TTC549 (cell line): Measurements from ENCODE around the gene ARHGEF10L.

Source experiments
- FAIRE-seq: peaks from 2 replicates; lab custom pipeline; 2012; peaks lifted over from hg19 to GRCh38; lab: Jason Lieb, UNC

Gene ARHGEF10L

DNA sequence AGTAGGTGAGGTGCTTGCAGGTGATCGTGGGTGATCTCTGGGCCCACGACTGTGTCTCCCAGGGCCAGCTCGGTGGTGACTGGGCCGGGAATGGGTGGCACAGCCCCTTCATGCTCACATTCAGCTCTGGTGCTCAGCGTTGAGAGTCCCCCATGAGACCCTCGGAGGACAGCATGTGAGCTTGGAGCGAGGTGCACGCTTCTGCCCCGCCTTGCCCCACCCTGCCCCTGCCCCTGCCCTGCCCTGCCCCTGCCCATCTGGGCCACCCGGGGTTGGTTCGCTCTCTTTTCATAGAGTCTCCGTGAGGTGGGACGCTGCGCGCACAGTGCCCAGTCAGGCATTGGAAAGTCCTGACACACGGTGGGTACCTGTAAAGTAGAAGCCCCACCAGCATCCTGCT is 140.4 kb downstream of the ARHGEF10L start:
- no peak for FAIRE-seq

DNA sequence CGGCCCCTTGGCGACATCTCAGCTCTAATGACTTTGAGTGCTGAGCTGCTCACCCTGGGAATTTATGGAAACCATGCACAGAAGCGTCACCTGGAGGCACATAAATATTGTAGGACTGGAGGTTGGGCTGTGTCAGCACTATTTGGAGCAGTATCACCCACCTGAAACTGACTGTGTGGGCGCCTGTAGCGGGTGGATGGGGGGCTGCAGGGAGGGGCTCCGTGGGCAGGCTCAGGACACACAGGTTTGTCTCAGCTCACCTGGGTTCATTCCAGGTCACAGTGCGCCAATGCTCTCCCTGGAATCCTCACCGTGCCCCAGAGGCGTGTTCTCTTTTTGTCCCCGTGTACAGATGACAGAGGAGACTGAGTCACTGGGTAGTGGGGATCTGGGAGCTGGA is 140.8 kb downstream of the ARHGEF10L start:
- no peak for FAIRE-seq

DNA sequence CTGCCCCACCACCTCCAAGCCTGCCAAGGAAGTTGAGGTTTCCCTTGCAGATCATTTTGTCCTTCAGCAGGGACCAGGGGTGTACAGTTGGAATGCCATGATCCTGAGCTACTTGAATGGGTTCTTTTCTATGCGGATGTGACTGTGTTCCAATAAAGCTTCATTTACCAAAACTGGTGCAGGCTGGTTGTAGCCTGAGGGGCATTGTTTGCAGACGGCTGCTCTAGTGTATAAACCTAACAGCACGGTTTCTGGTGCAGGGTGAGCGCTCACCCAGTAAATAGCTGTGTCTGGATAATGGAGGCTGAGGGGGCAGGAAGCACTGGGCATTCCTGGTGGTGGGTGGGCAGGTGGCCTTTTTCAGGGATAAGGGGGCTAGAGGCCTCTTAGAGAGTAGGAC is 142.9 kb downstream of the ARHGEF10L start:
- no peak for FAIRE-seq

DNA sequence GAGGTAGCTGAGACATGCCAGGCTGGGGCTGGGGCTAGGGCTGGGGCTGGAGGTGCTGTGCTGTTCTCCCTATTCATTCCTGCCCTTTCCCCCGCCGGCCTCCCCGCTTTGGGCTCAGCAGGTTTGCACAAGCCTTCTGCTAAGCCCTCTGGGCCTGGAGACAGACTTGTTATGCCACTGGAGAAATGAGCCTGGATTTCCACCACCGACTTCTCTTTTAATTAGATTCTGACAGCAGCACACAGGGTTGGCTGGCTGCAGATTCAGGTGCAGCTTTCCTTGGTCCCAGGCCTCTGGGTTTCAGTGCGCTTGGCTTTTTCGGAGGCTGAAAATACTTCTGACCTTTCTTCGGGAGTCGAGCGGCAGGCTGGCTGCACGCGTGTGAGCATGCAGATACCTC is 144.1 kb downstream of the ARHGEF10L start:
- no peak for FAIRE-seq

DNA sequence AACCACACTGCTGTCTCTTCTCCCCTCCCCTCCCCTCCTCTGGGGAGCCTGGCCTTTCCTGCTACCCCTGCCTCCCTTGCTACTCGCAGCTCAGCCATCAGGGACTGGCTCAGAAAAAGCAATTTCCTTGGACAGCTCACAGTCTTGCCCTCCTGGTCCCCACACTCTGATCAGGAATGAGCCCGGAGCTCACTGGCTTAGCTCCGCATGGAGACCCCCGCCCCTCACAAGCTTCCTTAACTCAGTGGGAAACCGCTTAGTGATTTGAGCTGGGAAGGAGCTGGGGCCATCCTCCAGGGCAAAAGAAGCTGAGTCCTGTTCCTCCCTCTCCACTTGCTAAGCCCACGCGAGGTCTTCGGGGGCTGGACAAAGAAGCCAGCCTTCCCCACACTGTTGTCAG is 145.3 kb downstream of the ARHGEF10L start:
- no peak for FAIRE-seq

DNA sequence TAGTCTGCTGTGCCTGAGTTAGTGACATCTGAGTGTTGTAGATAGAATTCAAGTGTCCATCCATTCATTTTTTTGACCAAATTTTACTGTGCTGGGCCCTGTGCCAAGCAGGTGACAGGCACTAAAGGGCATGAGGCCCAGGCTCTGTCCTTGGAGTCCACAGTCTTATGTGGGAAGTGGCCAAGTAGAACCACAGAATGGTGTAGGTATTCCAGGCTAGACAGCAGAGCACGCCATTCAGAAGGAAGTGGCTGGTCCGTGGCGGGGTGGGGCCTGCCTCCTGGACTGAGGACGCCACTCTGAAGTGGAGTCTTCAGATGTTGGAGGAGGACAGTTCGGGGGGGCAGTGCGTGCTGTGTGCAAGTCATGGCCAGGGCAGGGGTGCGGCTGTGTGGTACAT is 146.8 kb downstream of the ARHGEF10L start:
- no peak for FAIRE-seq

DNA sequence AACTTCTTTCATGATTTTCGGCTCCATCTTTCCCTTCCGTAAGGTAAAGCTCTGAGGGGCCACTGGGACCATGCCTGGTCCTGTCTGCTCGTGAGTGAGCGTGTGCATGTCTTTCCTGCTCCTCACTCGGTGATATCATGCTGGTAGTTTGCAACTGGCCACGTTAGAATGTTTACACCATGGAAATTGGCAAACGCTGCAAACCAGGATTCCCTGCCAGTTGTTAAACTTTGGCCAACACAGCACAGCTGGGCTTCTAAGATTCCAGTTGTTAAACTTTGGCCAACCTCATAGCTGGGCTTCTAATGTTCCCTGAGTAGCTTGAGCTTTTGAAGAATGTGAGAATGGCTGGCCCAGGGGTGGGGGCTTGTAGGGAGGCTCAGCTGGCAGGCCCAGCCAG is 147.6 kb downstream of the ARHGEF10L start:
- FAIRE-seq: no peak

DNA sequence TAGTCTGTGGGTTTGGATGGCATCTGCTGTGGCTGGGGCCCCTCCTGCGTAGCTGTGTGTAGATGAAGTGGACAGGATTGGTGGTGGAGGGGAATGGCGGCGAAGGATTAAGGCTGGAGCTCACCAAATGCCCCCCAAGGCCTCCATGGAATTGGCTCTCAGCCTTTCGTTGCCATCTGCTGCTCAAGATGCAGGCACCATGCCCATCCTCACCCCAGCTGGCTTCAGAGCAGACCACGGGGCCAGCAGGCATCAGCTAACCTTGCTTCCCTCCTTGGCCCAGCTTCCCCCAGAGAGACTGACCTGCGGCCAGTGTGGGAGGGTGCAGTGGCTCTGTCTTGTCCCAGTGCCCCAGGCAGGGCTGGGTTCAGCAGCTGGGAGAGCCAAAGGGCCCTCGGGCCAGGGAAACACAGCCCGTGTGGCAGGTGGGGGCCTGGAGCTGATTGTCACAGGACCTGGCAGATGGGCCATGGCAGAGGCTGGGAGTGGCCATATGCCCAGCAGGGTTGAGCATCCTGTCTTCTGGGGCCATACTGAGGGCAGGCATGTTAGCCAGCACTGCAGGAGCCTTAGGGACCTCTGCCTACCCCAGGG is 148.8 kb downstream of the ARHGEF10L start:
- no peak for FAIRE-seq

DNA sequence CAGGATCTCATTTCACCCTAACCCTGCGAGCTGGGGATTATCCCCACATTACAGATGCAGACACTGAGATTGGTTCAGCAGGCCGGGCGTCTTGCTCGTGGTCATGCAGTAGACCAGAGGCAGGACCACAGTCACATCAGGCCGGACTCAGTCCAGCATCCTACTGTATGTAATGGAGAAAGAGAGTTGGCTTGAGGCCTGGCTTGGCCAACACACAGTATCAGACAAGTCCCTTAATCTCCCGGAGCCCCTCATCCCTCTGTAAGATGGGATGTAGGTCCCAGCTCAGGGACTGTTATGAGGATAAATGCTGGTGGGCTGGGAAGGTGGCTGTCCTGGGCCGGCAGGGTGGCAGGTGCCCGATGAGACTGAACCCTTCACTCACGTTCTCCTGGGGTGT is 149.5 kb downstream of the ARHGEF10L start:
- no peak for FAIRE-seq

DNA sequence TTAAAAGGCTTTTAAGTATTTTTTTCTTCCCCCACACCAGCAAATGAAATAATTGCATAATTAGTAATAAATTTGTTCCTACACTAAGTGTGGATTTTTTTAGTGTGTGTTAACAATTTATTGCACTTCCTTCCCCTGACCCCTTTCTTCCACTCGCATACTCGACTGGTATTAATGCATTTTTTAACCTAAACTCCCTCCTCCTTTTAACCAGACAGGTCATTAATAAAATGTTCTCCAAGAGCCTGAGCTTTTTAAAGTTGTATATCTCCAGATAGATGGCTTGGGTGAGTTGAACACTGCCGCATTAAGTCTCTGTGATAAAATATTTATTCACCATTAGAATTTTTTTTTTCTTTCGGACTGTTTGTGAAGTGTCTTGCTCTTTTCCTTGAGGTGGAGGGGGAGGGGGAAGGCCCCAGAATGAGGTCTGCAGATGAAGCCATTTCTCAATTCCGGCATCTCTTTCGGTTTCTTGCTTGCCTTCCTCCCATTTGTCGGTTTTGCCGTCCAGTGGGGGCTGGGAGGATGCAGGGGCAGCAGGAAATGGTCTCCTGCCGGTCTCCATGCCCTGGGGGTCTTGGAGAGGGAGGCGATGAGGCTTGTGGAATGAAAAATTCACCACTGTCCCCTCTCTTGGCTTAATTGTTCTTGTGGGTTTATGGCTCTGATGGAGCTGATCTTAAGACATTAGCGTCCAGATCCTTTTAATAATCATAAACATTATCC is 151.6 kb downstream of the ARHGEF10L start:
- no peak for FAIRE-seq

DNA sequence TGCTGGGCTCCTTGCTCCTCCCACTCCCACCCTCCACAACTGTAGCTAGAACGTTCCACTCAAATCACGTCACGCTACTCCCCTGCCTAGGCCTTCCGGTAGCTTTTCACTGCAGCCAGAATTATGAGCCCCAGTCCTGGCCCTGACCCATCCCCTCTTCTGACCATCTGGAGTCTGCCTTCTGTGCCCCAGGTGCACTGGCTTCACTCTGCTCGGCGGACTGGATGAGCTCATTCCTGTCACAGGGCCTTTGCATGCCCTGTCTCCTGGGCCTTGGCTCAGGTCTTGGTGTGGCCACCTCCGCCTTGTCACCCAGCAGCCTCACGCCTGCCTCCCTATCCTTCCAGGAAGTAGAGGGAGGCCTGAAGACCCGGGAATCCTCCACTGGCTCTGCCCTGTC is 153.1 kb downstream of the ARHGEF10L start:
- FAIRE-seq: no peak

DNA sequence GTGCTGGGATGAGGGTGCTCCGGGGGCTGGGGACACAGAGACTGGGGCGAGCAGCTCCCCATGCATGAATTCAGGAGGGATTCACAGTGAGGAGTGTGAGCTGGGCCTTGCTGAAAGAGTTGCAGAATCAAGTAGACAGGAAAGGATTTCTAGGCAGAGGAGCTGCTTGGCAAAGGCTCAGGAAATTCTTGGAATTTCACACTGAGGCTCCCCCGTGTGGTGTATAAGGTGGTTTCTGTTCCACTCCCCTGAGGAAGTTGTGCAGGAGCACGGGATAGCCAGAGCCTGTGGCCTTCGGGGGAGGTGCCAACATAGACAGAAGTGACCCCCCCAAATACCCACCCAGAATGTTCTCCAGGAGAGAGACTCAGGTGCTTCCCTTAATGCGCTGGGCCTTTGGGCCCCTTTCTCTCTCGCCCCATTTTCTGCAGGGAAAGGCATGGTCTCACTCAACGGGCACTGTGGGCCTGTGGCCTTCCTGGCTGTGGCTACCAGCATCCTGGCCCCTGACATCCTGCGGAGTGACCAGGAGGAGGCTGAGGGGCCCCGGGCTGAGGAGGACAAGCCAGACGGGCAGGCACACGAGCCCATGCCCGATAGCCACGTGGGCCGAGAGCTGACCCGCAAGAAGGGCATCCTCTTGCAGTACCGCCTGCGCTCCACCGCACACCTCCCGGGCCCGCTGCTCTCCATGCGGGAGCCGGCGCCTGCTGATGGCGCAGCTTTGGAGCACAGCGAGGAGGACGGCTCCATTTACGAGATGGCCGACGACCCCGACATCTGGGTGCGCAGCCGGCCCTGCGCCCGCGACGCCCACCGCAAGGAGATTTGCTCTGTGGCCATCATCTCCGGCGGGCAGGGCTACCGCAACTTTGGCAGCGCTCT is 157.2 kb downstream of the ARHGEF10L start:
- no peak for FAIRE-seq

DNA sequence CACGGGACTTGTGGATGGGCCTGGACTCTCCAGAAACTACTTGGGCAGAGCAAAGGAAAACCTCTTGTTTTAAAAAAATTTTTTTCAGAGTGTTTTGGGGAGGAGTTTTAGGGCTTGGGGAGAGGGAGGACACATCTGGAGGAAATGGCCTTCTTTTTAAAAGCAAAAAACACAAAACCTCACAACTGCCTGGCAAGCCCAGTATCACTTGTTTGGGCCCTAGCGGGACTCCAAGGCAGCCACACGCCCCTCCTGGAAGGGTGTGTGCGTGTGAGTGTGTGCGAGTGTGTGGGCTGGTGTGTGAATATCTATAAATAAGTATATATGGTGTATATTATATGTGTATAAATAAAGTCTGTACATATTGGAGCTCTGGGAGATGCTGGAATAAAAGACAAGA is 158.0 kb downstream of the ARHGEF10L start:
- no peak for FAIRE-seq

DNA sequence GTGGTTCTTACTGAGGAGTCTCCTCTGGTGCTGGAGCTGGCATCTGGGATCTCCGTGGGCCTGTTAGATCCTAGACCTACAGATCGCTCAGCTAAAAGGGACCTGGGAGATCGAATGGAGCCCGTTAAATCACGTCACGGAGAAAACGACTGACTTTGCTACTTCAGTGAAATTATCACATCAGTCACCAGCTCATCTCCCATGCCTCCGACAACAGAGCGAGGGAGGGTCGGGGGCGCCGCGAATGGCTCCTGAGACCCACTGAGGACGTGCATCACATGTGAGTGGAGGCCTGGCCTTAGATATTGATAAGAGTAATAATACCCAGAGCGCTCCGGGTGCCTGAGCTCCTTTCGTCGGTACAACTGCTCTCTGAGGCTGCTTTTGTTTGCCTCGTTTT is 160.1 kb downstream of the ARHGEF10L start:
- no peak for FAIRE-seq

DNA sequence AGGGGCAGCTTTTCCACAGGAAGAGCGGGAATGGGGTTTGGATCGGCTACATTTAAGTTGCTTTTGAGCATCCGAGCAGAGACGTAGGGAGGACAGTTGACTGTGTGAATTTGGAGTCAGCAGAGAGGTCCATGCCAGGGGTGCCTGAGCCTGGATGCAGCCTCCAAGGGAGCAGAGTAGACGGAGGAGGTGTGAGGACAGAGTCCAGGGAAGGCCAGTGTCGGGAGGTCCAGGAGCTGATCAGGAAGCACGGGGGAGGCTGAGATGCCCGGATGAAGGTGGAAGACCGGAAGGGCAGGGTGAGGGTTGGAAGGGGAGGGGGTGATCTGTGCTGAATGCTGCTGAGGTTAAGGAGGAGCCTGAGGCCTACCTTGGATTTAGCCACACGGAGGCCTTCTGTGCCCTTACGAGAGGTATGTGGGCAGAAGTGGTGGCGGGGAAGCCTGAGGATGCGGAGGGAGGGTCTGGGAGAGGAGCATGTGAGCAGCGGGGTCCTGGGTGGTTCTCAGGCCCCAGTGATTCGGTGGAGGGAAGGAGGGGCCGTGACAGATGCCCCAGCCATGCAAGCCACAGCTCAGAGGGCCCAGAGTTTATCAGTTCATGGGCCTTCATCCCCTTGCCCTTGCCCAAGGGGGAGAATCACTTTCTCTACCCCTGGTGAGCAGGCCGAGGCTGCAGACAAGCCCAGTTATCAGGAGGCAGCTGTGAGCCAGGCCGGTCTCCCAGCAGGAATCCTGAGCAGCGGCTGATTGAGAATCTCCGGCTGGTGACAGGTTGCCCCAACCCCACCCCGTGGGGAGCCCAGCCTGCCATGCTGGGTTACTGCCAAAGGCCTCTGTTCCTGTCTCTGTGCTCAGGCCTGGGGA is 161.7 kb downstream of the ARHGEF10L start:
- FAIRE-seq: no peak

DNA sequence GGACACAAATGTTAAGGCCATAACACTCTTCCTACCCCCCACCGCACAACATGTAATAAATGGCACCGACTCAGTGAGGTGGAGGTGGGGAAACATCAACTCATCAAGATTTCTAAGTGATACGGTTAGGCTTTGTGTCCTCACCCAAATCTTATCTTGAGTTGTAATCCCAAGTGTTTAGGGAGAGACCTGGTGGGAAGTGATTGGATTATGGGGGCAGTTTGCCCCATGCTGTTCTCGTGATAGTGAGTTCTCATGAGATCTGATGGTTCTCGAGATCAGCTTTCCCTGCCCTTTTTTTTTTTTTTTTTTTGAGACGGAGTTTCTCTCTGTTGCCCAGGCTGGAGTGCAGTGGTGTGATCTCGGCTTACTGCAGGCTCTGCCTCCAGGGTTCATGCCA is 164.7 kb downstream of the ARHGEF10L start:
- FAIRE-seq: no peak

DNA sequence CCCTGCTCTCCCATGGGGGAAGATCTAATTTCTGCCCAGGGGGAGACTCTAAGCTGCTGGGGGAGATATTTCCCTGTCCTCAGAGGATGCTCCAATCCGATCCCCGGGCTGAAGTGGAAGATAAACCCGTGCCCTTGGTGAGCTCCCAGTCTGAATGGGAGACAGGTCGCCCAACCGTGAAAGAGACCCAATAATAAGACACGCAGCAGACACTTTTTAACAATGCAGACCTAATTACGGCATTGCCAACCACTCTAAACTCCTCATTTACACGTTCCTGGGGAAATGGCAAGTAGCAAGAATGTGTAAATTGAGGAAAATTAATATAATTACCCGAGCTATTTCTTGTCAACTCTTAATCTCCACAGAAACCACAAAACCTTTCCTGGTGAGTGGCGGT is 166.9 kb downstream of the ARHGEF10L start:
- FAIRE-seq: no peak

DNA sequence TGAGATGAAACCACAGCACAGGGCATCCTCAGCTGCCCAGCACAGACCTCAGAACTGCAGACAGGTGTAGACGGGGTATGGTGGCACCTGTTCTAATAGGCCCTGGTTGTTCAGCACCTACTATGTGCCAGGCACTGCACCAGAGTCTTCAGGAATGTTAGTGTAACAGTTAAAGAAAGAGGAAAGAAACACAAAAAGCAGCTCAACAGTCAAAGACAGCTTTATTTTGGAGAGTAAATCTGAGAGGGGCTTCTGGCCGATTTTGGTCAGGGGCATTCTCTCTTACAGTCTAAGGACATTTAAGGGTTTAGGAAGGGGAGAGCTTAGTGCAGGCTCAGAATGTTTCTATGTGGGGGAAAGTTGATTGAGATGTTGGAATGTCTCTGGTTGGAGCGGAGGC is 170.5 kb downstream of the ARHGEF10L start:
- no peak for FAIRE-seq

DNA sequence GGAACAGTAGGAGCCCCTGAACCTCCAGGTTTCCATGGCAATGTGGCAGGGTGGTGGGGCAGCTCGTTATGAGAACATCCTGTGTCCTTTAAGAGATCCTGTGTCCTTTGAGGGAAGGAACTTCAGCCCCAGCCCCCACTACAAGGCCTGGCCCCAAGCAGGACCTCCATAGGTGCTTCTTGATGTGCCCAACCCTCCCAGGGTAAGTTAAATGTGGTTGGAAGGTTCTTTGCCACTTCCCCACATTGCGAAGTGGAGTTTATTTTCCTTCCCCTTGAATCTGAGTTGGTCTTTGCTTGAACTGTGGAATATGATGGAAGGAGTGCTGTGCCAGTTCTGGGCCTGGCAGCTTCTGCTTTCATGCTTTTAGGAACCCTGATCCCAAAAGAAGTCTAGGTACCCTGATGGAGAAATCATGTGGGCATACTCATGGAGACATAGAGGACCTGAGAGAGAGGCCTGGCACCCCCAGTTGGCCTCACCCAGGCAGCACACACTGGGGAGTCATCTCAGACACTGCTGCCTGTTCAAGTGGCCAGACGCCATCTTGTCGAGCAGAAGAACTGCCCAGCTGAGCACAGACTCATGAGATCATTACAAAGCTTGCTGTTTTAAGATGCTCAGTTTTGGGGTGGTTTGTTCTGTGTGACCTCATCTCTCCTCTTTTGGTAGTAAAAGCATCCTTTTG is 171.5 kb downstream of the ARHGEF10L start:
- no peak for FAIRE-seq

DNA sequence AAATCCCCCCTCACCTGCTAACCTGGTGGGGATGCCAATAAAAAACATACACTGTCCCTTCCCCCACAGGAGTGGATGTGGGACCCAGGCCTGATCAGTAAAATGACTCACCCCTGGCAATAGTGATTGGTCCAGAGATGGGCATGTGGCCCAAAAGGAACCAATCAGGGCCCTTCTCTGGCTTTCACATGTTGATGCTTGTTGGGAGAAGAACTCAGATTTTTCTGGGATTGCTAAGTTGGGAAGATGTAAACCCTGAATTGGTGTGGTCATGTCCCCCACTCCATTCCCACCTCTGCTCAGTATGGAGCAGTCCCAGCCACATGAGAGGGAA is 172.0 kb downstream of the ARHGEF10L start:
- FAIRE-seq: no peak

DNA sequence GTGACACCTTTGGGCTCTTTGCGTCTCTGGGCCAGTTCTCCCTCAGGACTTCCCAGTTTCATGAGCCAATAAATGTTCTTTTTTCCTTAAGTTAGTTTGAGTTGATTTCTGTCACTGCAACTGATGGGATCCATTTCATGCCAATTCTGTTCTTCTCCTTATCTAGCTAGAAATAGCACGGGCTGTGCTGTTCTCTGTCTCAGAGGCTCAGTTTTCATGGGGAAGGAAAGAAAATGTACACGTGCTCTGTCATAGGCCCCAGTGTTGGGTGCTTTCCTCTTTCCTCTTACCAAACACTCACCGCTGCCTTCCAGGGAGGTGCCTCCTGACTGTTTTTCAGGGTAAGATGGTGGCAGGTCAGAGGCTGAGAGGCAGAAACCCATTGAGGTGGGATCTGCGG is 172.4 kb downstream of the ARHGEF10L start:
- FAIRE-seq: no peak

DNA sequence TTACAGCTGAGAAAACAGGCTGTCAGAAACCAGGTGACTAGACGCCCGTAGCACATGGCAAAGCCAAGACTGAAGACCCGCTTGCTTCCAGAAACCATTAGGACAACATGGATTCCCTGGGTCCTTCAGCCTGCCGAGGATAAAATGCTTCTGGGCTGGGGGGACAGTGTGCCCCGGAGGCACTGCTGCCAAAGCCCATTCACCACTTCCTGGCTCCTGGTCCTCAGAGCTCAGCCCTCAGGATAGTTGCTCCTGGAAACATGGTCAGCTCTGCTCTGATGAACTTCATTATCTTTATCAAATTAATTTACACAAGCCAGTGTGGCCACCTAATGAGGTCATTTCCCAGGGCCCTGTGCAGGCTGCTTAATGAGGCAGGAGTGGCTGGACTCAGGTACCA is 174.5 kb downstream of the ARHGEF10L start:
- no peak for FAIRE-seq
